HFF-Myc (cell line): ENCODE data around the gene IMPG1.

Source experiments
- DNase-seq: peaks from one replicate; pipeline ENCODE4 v3.0.0-alpha.2; 2011; ENCODE audit warnings: low read depth; ENCODE audit errors: extremely low read depth
- H3K4me3 ChIP-seq: replicated peaks from 2 replicates; pipeline ENCODE4 v1.5.1; 2011; ENCODE audit warnings: low read depth, mild to moderate bottlenecking, control low read depth, low read length
- CTCF ChIP-seq: IDR thresholded peaks from 2 replicates; pipeline ENCODE4 v1.5.1; 2012; ENCODE audit warnings: mild to moderate bottlenecking, low read depth, low read length, control low read depth; ENCODE audit errors: missing control alignments

Gene IMPG1

GRCh38 chr6:75970093-75970492 is 102.4 kb downstream of the IMPG1 start:
- TF ChIP-seq CTCF: no peak
- DNase-seq: no peak
- no peak overlapping the region for H3K4me3 ChIP-seq

GRCh38 chr6:75968143-75968542 is 104.3 kb downstream of the IMPG1 start:
- TF ChIP-seq CTCF: no peak
- no peak for DNase-seq
- no peak overlapping the region for H3K4me3 ChIP-seq

GRCh38 chr6:75963569-75963968 is 108.9 kb downstream of the IMPG1 start:
- no peak for TF ChIP-seq CTCF
- DNase-seq: no peak
- H3K4me3 ChIP-seq: no peak overlapping the region

- H3K4me3 ChIP-seq: no peak overlapping the region
- DNase-seq: no peak
- TF ChIP-seq CTCF: no peak
Observed at GRCh38 chr6:75952128-75952527, 120.3 kb downstream of the IMPG1 start.

- no peak for TF ChIP-seq CTCF
- DNase-seq: no peak
- no peak overlapping the region for H3K4me3 ChIP-seq
Observed at GRCh38 chr6:75947935-75948334, 124.5 kb downstream of the IMPG1 start.

- DNase-seq: no peak
- H3K4me3 ChIP-seq: no peak overlapping the region
- no peak for TF ChIP-seq CTCF
Observed at GRCh38 chr6:75946146-75946831, 126.2 kb downstream of the IMPG1 start.

- no peak for DNase-seq
- H3K4me3 ChIP-seq: no peak overlapping the region
- TF ChIP-seq CTCF: no peak
Observed at GRCh38 chr6:75943381-75943780, 129.1 kb downstream of the IMPG1 start.
